Limb (tissue), 2 donors: ENCODE results near the gene NEURL1.
A peak's percentile ranks its signal among the peaks of the same experiment; 100 is the strongest.
"Not testable (repeated sequence)": the region's sequence is repeated elsewhere in the genome, so short reads cannot be mapped to it uniquely, and the experiment has no call there.

ENCODE experiments used
- DNase-seq, 2 donors: peaks; one replicate each; pipeline ENCODE4 v3.0.0-alpha.2; 2016; ENCODE audit errors: extremely low spot score in 2 of 2

NEURL1 gene

GRCh38 chr10:103493916-103494877 is 692 bp downstream of the NEURL1 start:
- peak in 1 of 2 donors; percentile 68 for DNase-seq

- no peak for DNase-seq
These were observed 1.8 kb downstream of the NEURL1 start for GRCh38 chr10:103495321-103495720.

GRCh38 chr10:103497161-103497915 is 3.8 kb downstream of the NEURL1 start:
- DNase-seq, result no peak

- no peak for DNase-seq
These were observed 5.6 kb downstream of the NEURL1 start for GRCh38 chr10:103498936-103499638.

GRCh38 chr10:103499881-103500280 is 6.4 kb downstream of the NEURL1 start:
- DNase-seq, result no peak

- DNase-seq, result no peak
These were observed 7.0 kb downstream of the NEURL1 start for GRCh38 chr10:103500481-103500880.

- no peak for DNase-seq
These were observed 7.7 kb downstream of the NEURL1 start for GRCh38 chr10:103501186-103501585.

- DNase-seq, result no peak
These were observed 9.6 kb downstream of the NEURL1 start for GRCh38 chr10:103502849-103503660.

- DNase-seq, result not testable (repeated sequence)
These were observed 10.3 kb downstream of the NEURL1 start for GRCh38 chr10:103503777-103504176.

GRCh38 chr10:103504181-103504783 is 10.8 kb downstream of the NEURL1 start:
- no peak for DNase-seq

GRCh38 chr10:103506061-103506460 is 12.6 kb downstream of the NEURL1 start:
- DNase-seq, result no peak

GRCh38 chr10:103507235-103508191 is 14.0 kb downstream of the NEURL1 start:
- no peak for DNase-seq

- DNase-seq, result no peak
These were observed 16.7 kb downstream of the NEURL1 start for GRCh38 chr10:103510046-103510685.

GRCh38 chr10:103510791-103511752 is 17.6 kb downstream of the NEURL1 start:
- DNase-seq, result no peak

- DNase-seq, result no peak
These were observed 18.7 kb downstream of the NEURL1 start for GRCh38 chr10:103512166-103512565.

GRCh38 chr10:103512591-103513379 is 19.3 kb downstream of the NEURL1 start:
- no peak for DNase-seq
